ENCODE measurements around the gene ELMO1. TPM values are rescaled to one million over a fixed set of nuclear protein-coding genes. Genes with fewer than 3 reads are reported as not detected.

Gene ELMO1
- total RNA-seq, 1 donor from 2014 or later = 151 TPM

DNA sequence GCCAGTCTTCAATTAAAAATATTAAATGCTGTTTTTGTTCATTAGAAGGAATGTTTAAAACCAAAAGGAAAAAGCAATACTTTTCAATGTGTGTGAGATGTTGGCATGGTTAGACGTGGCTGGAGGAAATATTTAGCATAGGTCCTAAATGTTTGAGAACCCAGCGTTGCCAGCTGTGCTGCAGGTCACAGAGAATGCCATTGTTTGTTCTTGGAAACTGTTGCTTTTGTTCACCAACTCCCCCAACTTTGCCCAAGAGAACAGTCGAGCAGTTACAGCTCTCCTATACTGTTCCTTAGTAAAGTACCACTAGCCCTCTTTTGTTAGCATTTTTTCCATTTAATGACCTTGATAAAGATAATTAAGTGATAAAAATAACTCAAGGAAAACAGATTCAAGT is 44.5 kb upstream of the ELMO1 start:
- no peaks in the 10 kb centered on the region for H3K27me3 Mint-ChIP-seq (ENCODE audit: unreplicated experiment)
- peaks cover 4% of the 10 kb centered on the region for H3K36me3 Mint-ChIP-seq (ENCODE audit: low read depth, unreplicated experiment)
- no peak overlapping the region for H3K4me3 Mint-ChIP-seq (ENCODE audit: unreplicated experiment)
- no peak for DNase-seq (ENCODE audit: low spot score)
- TF ChIP-seq, protein P1, sequence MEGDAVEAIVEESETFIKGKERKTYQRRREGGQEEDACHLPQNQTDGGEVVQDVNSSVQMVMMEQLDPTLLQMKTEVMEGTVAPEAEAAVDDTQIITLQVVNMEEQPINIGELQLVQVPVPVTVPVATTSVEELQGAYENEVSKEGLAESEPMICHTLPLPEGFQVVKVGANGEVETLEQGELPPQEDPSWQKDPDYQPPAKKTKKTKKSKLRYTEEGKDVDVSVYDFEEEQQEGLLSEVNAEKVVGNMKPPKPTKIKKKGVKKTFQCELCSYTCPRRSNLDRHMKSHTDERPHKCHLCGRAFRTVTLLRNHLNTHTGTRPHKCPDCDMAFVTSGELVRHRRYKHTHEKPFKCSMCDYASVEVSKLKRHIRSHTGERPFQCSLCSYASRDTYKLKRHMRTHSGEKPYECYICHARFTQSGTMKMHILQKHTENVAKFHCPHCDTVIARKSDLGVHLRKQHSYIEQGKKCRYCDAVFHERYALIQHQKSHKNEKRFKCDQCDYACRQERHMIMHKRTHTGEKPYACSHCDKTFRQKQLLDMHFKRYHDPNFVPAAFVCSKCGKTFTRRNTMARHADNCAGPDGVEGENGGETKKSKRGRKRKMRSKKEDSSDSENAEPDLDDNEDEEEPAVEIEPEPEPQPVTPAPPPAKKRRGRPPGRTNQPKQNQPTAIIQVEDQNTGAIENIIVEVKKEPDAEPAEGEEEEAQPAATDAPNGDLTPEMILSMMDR (IDR thresholded peaks at IDR 0.05; ENCODE audit: unreplicated experiment) = no peak
- H3K4me1 Mint-ChIP-seq (ENCODE audit: unreplicated experiment) = peaks cover 5% of the 10 kb centered on the region
- H3K27ac Mint-ChIP-seq (ENCODE audit: unreplicated experiment) = no peak overlapping the region
- no peaks in the 10 kb centered on the region for H3K9me3 Mint-ChIP-seq (ENCODE audit: unreplicated experiment)

DNA sequence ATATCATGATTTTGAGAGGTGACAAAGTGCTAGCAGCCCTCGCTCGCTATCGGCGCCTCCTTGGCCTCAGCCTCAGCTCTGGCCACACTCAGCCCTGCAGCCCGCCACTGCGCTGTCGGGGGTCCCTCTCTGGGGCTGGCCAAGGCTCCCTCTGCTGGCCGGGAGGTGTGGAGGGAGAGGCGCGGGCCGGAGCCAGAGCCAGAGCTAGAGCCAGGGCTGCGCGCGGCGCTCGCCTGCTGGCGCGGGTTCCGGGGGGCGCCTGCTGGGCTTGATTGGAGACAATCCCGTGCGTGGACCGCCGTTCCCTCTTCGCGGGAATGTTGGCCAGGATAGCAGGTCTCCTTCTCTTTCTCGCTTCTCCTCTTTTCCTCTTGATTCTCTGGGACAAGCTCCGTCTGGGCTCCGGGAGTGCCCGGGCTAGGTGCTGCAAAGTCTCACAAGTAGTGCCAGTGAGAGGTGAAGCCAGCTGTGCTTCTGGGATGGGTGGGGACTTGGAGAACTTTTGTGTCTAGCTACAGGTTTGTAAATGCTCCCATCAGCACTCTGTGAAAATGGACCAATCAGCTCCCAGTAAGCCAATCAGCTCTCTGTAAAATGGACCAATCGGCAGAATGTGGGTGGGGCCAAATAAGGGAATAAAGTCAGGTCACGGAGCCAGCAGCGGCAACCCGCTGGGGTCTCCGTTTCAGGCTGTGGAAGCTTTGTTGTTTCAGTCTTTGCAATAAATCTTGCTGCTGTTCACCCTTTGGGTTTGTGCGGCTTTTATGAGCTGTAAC is 43.4 kb upstream of the ELMO1 start:
- peaks cover 5% of the 10 kb centered on the region for H3K4me1 Mint-ChIP-seq (ENCODE audit: unreplicated experiment)
- H3K27ac Mint-ChIP-seq (ENCODE audit: unreplicated experiment) = no peak overlapping the region
- peak; percentile 30 for DNase-seq (ENCODE audit: low spot score)
- no peaks in the 10 kb centered on the region for H3K9me3 Mint-ChIP-seq (ENCODE audit: unreplicated experiment)
- peaks cover 4% of the 10 kb centered on the region for H3K36me3 Mint-ChIP-seq (ENCODE audit: low read depth, unreplicated experiment)
- H3K4me3 Mint-ChIP-seq (ENCODE audit: unreplicated experiment) = no peak overlapping the region
- TF ChIP-seq, protein P1 (IDR thresholded peaks at IDR 0.05; ENCODE audit: unreplicated experiment) = peak; percentile 29
- H3K27me3 Mint-ChIP-seq (ENCODE audit: unreplicated experiment) = no peaks in the 10 kb centered on the region

DNA sequence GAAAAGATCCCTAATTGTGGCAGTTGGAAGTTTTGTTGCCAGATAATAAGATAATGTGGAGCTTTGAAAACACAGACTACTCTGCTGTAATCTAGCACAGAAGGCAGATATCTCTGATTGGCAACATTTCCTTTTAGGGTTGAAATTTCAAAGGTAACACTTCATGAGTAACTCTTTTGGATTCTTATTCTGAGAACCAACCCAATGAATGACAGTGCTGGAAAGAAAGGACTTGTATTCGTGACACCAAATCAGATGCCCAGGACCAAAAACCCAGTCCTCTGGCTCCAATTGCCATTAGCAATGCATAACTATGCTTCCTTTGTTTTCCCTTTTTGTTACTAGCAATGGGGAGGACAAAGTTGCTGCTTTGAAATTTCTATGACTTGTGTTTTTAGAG is 41.0 kb upstream of the ELMO1 start:
- peaks cover 7% of the 10 kb centered on the region for H3K36me3 Mint-ChIP-seq (ENCODE audit: low read depth, unreplicated experiment)
- TF ChIP-seq, protein P1 (IDR thresholded peaks at IDR 0.05; ENCODE audit: unreplicated experiment) = no peak
- no peaks in the 10 kb centered on the region for H3K27me3 Mint-ChIP-seq (ENCODE audit: unreplicated experiment)
- H3K9me3 Mint-ChIP-seq (ENCODE audit: unreplicated experiment) = no peaks in the 10 kb centered on the region
- H3K27ac Mint-ChIP-seq (ENCODE audit: unreplicated experiment) = no peak overlapping the region
- peaks cover 5% of the 10 kb centered on the region for H3K4me1 Mint-ChIP-seq (ENCODE audit: unreplicated experiment)
- no peak for DNase-seq (ENCODE audit: low spot score)
- no peak overlapping the region for H3K4me3 Mint-ChIP-seq (ENCODE audit: unreplicated experiment)

DNA sequence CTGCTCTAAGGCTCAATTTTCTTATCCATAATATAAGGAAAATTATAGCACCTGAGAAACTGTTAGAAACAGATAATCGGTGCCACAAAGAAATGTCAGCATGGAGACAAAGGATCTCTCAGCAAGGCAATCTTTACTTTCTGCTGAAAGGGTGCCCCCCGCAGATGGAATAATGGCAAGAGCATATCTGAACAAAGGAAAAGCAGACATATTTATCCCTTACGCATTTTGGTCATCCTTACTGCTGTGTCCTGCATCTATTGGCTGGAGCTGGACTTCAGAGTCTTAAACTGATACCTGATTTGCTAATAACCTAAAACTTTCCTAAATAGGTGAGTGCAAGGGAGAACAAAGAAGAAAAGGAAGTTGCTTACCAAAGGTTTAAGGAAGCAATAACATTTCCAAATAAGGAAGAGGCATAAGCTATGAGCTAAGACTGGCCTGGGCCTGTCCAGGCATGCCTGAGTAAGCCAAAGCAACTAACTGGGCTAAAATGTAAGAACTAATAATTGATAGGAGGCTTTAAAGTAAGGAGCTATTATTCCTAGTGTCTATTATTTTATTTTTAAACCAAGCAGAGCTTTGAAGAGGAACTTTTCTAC is 39.6 kb upstream of the ELMO1 start:
- Mint-ChIP-seq H3K4me1 (ENCODE audit: unreplicated experiment) (no peaks in the 10 kb centered on the region), H3K9me3 (ENCODE audit: unreplicated experiment) (no peaks in the 10 kb centered on the region), H3K36me3 (ENCODE audit: low read depth, unreplicated experiment) (peaks cover 7% of the 10 kb centered on the region), H3K4me3 (ENCODE audit: unreplicated experiment) (no peak overlapping the region), H3K27ac (ENCODE audit: unreplicated experiment) (peak overlapping the region; percentile 75), H3K27me3 (ENCODE audit: unreplicated experiment) (no peaks in the 10 kb centered on the region)
- DNase-seq (ENCODE audit: low spot score) = no peak
- TF ChIP-seq, protein P1 (IDR thresholded peaks at IDR 0.05; ENCODE audit: unreplicated experiment) = no peak

DNA sequence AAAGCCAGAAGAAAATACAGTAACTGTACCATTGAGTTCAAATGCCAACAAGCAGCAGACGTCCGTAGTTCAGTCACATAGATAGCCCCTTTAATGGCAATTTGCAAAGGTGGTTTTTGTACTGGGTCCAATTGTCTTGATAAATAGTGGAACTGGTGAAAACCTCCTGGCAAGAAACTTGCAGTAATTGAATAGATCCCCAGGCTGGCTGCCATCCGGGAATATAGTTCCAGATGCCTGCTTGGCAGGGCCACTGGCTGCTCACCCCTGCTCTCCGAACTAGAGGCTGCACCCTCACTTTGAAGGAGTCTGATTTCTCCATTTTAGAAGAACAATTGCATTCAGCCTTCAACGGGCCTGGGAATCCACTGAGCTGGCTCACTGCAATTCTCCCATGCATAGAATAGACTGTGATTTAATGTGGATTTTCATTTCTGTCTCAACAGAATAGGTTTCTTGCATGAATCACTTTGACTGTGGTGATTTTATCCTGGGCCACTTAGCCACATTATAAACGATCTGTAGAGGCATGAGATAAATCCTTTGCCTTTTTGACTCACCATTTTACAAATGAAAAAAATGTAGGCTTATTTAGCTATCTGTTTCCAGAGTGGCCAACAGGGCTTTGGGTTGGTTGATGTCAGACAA is 35.9 kb upstream of the ELMO1 start:
- TF ChIP-seq, protein P1 (IDR thresholded peaks at IDR 0.05; ENCODE audit: unreplicated experiment) = no peak
- H3K9me3 Mint-ChIP-seq (ENCODE audit: unreplicated experiment) = no peaks in the 10 kb centered on the region
- DNase-seq (ENCODE audit: low spot score) = no peak
- H3K4me1 Mint-ChIP-seq (ENCODE audit: unreplicated experiment) = peaks cover 14% of the 10 kb centered on the region
- H3K4me3 Mint-ChIP-seq (ENCODE audit: unreplicated experiment) = no peak overlapping the region
- peaks cover 7% of the 10 kb centered on the region for H3K36me3 Mint-ChIP-seq (ENCODE audit: low read depth, unreplicated experiment)
- H3K27me3 Mint-ChIP-seq (ENCODE audit: unreplicated experiment) = no peaks in the 10 kb centered on the region
- no peak overlapping the region for H3K27ac Mint-ChIP-seq (ENCODE audit: unreplicated experiment)

Data from endothelial cell (in vitro differentiated cells).